Activated CD8-positive, alpha-beta T cell treated with anti-CD3 and anti-CD28 coated beads for 36 hours (primary cell): Measurements from ENCODE around the gene PDLIM1. TPM values are rescaled to one million over a fixed set of nuclear protein-coding genes. Genes with fewer than 3 reads are reported as not detected.

Source experiments
- ATAC-seq: fragments of 200-7000 bp; cut with Tn5 transposase; one replicate; pipeline ENCODE4 v1.10.0; 2021; ENCODE audit warnings: mild to moderate bottlenecking, moderate library complexity
- CTCF ChIA-PET: fragments of 350-600 bp; sonication (Branson Sonifier 250); formaldehyde crosslinking; loops from one replicate; lab custom pipeline; 2021; ENCODE audit warnings: antibody characterized with exemption; lab: Charles Lee
- POLR2A ChIA-PET: fragments of 350-600 bp; sonication (Branson Sonifier 250); formaldehyde crosslinking; loops from one replicate; lab custom pipeline; 2021; ENCODE audit warnings: antibody characterized with exemption; lab: Charles Lee
- DNase-seq: peaks from one replicate; pipeline ENCODE4 v3.0.0-alpha.2; 2020
- H3K27ac Mint-ChIP-seq: one replicate; pipeline ENCODE4 v1.8.0; 2021; ENCODE audit warnings: mild to moderate bottlenecking, mixed read lengths
- H3K27me3 Mint-ChIP-seq: one replicate; pipeline ENCODE4 v1.8.0; 2021; ENCODE audit warnings: mixed read lengths
- H3K36me3 Mint-ChIP-seq: one replicate; pipeline ENCODE4 v1.8.0; 2021; ENCODE audit warnings: low read depth, mixed read lengths
- H3K4me1 Mint-ChIP-seq: one replicate; pipeline ENCODE4 v1.8.0; 2021; ENCODE audit warnings: low read depth, mixed read lengths
- H3K4me3 Mint-ChIP-seq: one replicate; pipeline ENCODE4 v1.8.0; 2021; ENCODE audit warnings: mild to moderate bottlenecking, moderate library complexity, mixed read lengths
- H3K9me3 Mint-ChIP-seq: one replicate; pipeline ENCODE4 v1.8.0; 2021; ENCODE audit warnings: mixed read lengths
- CTCF ChIP-seq: fragments of 200-600 bp; IDR thresholded peaks from one replicate; pipeline ENCODE4 v1.8.0; 2022; ENCODE audit warnings: antibody characterized with exemption, mild to moderate bottlenecking
- intact Hi-C: fragments of 100-400 bp; cut with micrococcal nuclease; formaldehyde crosslinking; loops from one replicate; pipeline ENCODE4 v1.10.0; 2022
- total RNA-seq, 2 experiments: library from RNA; stranded (reverse); gene quantifications; one replicate each; pipeline ENCODE4 v1.2.3, GENCODE V29; 2021

Gene PDLIM1
- total RNA-seq, 2 experiments from 2014 or later: 0.74 to 1.1 TPM

- Mint-ChIP-seq H3K27ac (no peak overlapping the region), H3K9me3 (no peaks in the 10 kb centered on the region), H3K4me3 (no peak overlapping the region), H3K27me3 (no peaks in the 10 kb centered on the region), H3K4me1 (no peaks in the 10 kb centered on the region), H3K36me3 (no peaks in the 10 kb centered on the region)
- ATAC-seq: no peak
- intact Hi-C loops: no loop called here
- ChIA-PET CTCF (no interaction called here), POLR2A (no interaction called here)
- no peak for TF ChIP-seq CTCF
- no peak for DNase-seq
Measured at GRCh38 chr10:95335933-95336699, 45.3 kb upstream of the PDLIM1 start.

- Mint-ChIP-seq H3K4me1 (no peaks in the 10 kb centered on the region), H3K27me3 (no peaks in the 10 kb centered on the region), H3K9me3 (no peaks in the 10 kb centered on the region), H3K4me3 (no peak overlapping the region), H3K27ac (no peak overlapping the region), H3K36me3 (no peaks in the 10 kb centered on the region)
- ChIA-PET CTCF (interaction anchor here (0.8 kb wide), 1 partner anchor 88 kb away, joined by 3 read pairs; no protein-coding TSS in a partner anchor), POLR2A (no interaction called here)
- TF ChIP-seq CTCF: no peak
- intact Hi-C loops: no loop called here
- ATAC-seq (no peak), DNase-seq (no peak)
Measured at GRCh38 chr10:95334805-95335144, 44.0 kb upstream of the PDLIM1 start.

- Mint-ChIP-seq H3K36me3 (no peaks in the 10 kb centered on the region), H3K4me1 (no peaks in the 10 kb centered on the region)
- POLR2A ChIA-PET: no interaction called here
Measured at GRCh38 chr10:95333997-95334804, 43.4 kb upstream of the PDLIM1 start.

GRCh38 chr10:95332666-95333249, 42.0 kb upstream of the PDLIM1 start:
- Mint-ChIP-seq H3K4me3 (no peak overlapping the region), H3K27me3 (no peaks in the 10 kb centered on the region), H3K36me3 (no peaks in the 10 kb centered on the region), H3K4me1 (no peaks in the 10 kb centered on the region), H3K9me3 (no peaks in the 10 kb centered on the region), H3K27ac (no peak overlapping the region)
- TF ChIP-seq CTCF: no peak
- CTCF ChIA-PET: interaction anchor here (1.1 kb wide), 1 partner anchor 8 kb away, joined by 3 read pairs; no protein-coding TSS in a partner anchor
- POLR2A ChIA-PET: no interaction called here
- ATAC-seq (no peak), DNase-seq (no peak)
- intact Hi-C loops: no loop called here

More at GRCh38 chr10:95333997-95334804, 43.4 kb upstream of the PDLIM1 start:
- H3K4me3 Mint-ChIP-seq: no peak overlapping the region
- TF ChIP-seq CTCF: no peak
- H3K27me3 Mint-ChIP-seq: no peaks in the 10 kb centered on the region
- DNase-seq (no peak), ATAC-seq (no peak)
- H3K9me3 Mint-ChIP-seq: no peaks in the 10 kb centered on the region
- intact Hi-C loops: no loop called here
- no peak overlapping the region for H3K27ac Mint-ChIP-seq
- CTCF ChIA-PET: interaction anchor here (0.8 to 1.1 kb wide), 2 partner anchors 10 to 87 kb away, joined by 3 read pairs; no protein-coding TSS in a partner anchor
